ENCODE measurements around the gene TTBK2.
"Not testable (repeated sequence)": the region's sequence is repeated elsewhere in the genome, so short reads cannot be mapped to it uniquely, and the experiment has no call there.

DNA sequence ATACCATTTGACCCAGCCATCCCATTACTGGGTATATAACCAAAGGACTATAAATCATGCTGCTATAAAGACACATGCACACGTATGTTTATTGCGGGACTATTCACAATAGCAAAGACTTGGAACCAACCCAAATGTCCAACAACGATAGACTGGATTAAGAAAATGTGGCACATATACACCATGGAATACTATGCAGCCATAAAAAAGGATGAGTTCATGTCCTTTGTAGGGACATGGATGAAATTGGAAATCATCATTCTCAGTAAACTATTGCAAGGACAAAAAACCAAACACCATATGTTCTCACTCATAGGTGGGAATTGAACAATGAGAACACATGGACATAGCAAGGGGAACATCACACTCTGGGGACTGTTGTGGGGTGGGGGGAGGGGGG, 28.3 kb upstream of the TTBK2 start:
- TF ChIP-seq POLR2A (IDR thresholded peaks at IDR 0.05), result not testable (repeated sequence)
- TF ChIP-seq, protein P1, sequence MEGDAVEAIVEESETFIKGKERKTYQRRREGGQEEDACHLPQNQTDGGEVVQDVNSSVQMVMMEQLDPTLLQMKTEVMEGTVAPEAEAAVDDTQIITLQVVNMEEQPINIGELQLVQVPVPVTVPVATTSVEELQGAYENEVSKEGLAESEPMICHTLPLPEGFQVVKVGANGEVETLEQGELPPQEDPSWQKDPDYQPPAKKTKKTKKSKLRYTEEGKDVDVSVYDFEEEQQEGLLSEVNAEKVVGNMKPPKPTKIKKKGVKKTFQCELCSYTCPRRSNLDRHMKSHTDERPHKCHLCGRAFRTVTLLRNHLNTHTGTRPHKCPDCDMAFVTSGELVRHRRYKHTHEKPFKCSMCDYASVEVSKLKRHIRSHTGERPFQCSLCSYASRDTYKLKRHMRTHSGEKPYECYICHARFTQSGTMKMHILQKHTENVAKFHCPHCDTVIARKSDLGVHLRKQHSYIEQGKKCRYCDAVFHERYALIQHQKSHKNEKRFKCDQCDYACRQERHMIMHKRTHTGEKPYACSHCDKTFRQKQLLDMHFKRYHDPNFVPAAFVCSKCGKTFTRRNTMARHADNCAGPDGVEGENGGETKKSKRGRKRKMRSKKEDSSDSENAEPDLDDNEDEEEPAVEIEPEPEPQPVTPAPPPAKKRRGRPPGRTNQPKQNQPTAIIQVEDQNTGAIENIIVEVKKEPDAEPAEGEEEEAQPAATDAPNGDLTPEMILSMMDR (IDR thresholded peaks at IDR 0.05 in 4 of 5, conservative IDR thresholded peaks at IDR 0.05 in 1 of 5), result not testable (repeated sequence)

Data from gastrocnemius medialis (tissue), 4 donors.